Measurements from ENCODE around the gene UGGT2. TPM values are rescaled to one million over a fixed set of nuclear protein-coding genes. Genes with fewer than 3 reads are reported as not detected.

Gene UGGT2
- total RNA-seq, 1 donor from 2014 or later, result 6.5 TPM

- Mint-ChIP-seq H3K9me3 (peaks cover 3% of the 10 kb centered on the region), H3K27me3 (no peaks in the 10 kb centered on the region), H3K4me3 (no peak overlapping the region), H3K27ac (no peak overlapping the region), H3K4me1 (no peaks in the 10 kb centered on the region), H3K36me3 (ENCODE audit: low read depth) (no peaks in the 10 kb centered on the region)
- POLR2A ChIA-PET, result no interaction called here
- DNase-seq, result no peak
- TF ChIP-seq, protein P1, sequence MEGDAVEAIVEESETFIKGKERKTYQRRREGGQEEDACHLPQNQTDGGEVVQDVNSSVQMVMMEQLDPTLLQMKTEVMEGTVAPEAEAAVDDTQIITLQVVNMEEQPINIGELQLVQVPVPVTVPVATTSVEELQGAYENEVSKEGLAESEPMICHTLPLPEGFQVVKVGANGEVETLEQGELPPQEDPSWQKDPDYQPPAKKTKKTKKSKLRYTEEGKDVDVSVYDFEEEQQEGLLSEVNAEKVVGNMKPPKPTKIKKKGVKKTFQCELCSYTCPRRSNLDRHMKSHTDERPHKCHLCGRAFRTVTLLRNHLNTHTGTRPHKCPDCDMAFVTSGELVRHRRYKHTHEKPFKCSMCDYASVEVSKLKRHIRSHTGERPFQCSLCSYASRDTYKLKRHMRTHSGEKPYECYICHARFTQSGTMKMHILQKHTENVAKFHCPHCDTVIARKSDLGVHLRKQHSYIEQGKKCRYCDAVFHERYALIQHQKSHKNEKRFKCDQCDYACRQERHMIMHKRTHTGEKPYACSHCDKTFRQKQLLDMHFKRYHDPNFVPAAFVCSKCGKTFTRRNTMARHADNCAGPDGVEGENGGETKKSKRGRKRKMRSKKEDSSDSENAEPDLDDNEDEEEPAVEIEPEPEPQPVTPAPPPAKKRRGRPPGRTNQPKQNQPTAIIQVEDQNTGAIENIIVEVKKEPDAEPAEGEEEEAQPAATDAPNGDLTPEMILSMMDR (IDR thresholded peaks at IDR 0.05), result no peak
- CTCF ChIA-PET, result no interaction called here
- intact Hi-C loops (cut with micrococcal nuclease), result no loop called here
- ATAC-seq (ENCODE audit: low read depth), result no peak
Observed at GRCh38 chr13:95801825-95802224, 251.4 kb downstream of the UGGT2 start.

GRCh38 chr13:95800436-95800835 lies 252.8 kb downstream of the UGGT2 start:
- no peaks in the 10 kb centered on the region for H3K4me1 Mint-ChIP-seq
- no peaks in the 10 kb centered on the region for H3K9me3 Mint-ChIP-seq
- ChIA-PET POLR2A (interaction anchor here (0.6 kb wide), 1 partner anchor 176 kb away, joined by 3 read pairs; no protein-coding TSS in a partner anchor), CTCF (interaction anchor here (1.2 kb wide), 1 partner anchor 34 kb away, joined by 5 read pairs; no protein-coding TSS in a partner anchor)
- H3K4me3 Mint-ChIP-seq, result no peak overlapping the region
- H3K27me3 Mint-ChIP-seq, result no peaks in the 10 kb centered on the region
- intact Hi-C loops (cut with micrococcal nuclease), result no loop called here
- TF ChIP-seq, protein P1 (IDR thresholded peaks at IDR 0.05), result no peak
- H3K36me3 Mint-ChIP-seq (ENCODE audit: low read depth), result no peaks in the 10 kb centered on the region
- ATAC-seq (ENCODE audit: low read depth) (no peak), DNase-seq (no peak)
- no peak overlapping the region for H3K27ac Mint-ChIP-seq

DNA sequence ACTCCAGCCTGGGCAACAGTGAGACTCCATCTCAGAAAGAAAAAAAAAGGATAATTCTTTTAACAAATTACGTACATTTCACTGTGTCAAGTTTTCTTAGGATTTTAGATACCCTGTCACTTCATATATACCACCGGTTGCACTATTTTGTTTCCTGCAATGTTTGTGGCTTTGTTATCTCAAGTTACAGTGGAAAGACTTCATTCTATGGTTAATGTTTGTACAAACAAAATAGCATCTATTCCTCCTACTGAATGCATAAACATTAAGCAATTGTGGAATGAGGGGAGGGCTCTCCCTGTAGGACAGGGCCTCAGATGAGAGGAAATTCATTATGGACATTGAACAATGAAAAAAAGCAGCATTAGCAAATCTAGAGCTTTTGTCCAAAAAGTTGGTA lies 256.2 kb downstream of the UGGT2 start:
- H3K4me3 Mint-ChIP-seq, result no peak overlapping the region
- ChIA-PET POLR2A (no interaction called here), CTCF (no interaction called here)
- intact Hi-C loops (cut with micrococcal nuclease), result no loop called here
- TF ChIP-seq, protein P1 (IDR thresholded peaks at IDR 0.05), result no peak
- no peaks in the 10 kb centered on the region for H3K9me3 Mint-ChIP-seq
- peaks cover 24% of the 10 kb centered on the region for H3K36me3 Mint-ChIP-seq (ENCODE audit: low read depth)
- no peaks in the 10 kb centered on the region for H3K4me1 Mint-ChIP-seq
- DNase-seq, result no peak
- no peaks in the 10 kb centered on the region for H3K27me3 Mint-ChIP-seq
- no peak for ATAC-seq (ENCODE audit: low read depth)
- no peak overlapping the region for H3K27ac Mint-ChIP-seq

GRCh38 chr13:95793781-95794180 lies 259.4 kb downstream of the UGGT2 start:
- Mint-ChIP-seq H3K27me3 (no peaks in the 10 kb centered on the region), H3K4me3 (no peak overlapping the region), H3K27ac (no peak overlapping the region), H3K4me1 (no peaks in the 10 kb centered on the region), H3K9me3 (no peaks in the 10 kb centered on the region), H3K36me3 (ENCODE audit: low read depth) (peaks cover 52% of the 10 kb centered on the region)
- TF ChIP-seq, protein P1 (IDR thresholded peaks at IDR 0.05), result no peak
- ChIA-PET POLR2A (no interaction called here), CTCF (no interaction called here)
- ATAC-seq (ENCODE audit: low read depth) (no peak), DNase-seq (no peak)
- intact Hi-C loops (cut with micrococcal nuclease), result no loop called here

DNA sequence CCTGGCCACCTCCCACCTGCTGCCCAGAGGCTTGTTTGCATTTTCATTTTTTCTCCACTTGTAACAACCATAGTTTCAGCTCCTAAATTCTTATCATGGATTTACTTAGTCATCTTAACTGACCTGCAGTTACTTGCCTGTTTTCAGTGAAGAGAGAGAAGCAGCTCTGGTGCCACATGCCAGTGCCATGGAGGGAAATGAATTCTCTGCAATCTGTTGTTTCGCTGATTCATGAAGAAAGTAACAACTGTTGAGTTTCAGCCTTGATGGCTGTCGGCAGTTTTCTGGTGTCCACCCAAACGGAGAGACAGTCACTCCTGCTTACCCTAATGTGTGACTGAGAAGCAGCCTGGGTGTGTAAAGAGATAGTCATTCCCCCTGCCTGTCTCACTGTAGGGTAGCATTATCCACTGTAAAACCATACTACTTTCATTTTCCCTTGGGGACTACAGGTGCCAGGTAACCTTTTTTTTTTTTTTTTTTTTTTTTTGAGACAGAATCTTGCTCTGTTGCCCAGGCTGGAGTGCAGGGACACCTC lies 260.1 kb downstream of the UGGT2 start:
- Mint-ChIP-seq H3K9me3 (peaks cover 3% of the 10 kb centered on the region), H3K36me3 (ENCODE audit: low read depth) (peaks cover 59% of the 10 kb centered on the region), H3K27me3 (no peaks in the 10 kb centered on the region), H3K4me3 (no peak overlapping the region), H3K4me1 (no peaks in the 10 kb centered on the region), H3K27ac (no peak overlapping the region)
- intact Hi-C loops (cut with micrococcal nuclease), result no loop called here
- ChIA-PET POLR2A (no interaction called here), CTCF (no interaction called here)
- TF ChIP-seq, protein P1 (IDR thresholded peaks at IDR 0.05), result no peak
- ATAC-seq (ENCODE audit: low read depth), result no peak
- DNase-seq, result no peak

Data from activated B cell treated with CpG ODN at 0.5 μM for 24 hours (primary cell).